HFF-Myc (cell line): Measurements from ENCODE around the gene STAB2.

Source experiments
- DNase-seq: peaks from one replicate; pipeline ENCODE4 v3.0.0-alpha.2; 2011; ENCODE audit warnings: low read depth; ENCODE audit errors: extremely low read depth
- H3K4me3 ChIP-seq: replicated peaks from 2 replicates; pipeline ENCODE4 v1.5.1; 2011; ENCODE audit warnings: low read depth, mild to moderate bottlenecking, control low read depth, low read length
- CTCF ChIP-seq: IDR thresholded peaks from 2 replicates; pipeline ENCODE4 v1.5.1; 2012; ENCODE audit warnings: mild to moderate bottlenecking, low read depth, low read length, control low read depth; ENCODE audit errors: missing control alignments

The STAB2 gene

GRCh38 chr12:103656291-103656690, 69.2 kb downstream of the STAB2 start:
- H3K4me3 ChIP-seq: no peak overlapping the region
- no peak for TF ChIP-seq CTCF
- DNase-seq: no peak

GRCh38 chr12:103657331-103657730, 70.3 kb downstream of the STAB2 start:
- H3K4me3 ChIP-seq: no peak overlapping the region
- TF ChIP-seq CTCF: no peak
- peak; percentile 4 for DNase-seq

DNA sequence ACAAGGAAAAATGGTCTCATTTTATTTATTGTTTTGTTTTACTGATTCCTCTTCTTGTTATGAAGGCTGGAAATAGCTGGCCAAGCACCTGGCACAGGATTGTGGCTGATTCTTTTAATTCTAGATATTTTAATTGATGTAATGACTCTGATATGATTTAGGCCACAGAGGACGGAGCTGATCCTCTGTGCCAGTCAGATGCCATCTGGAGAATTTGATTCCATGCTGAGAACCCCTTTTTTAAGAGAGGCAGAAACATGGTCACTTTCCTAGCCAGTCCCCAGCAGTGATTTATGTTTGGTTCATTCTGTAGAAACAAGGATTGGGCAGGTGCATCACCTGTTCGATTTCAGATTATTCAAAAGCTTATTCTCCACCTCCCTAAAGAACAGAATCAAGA, 77.6 kb downstream of the STAB2 start:
- DNase-seq: no peak
- no peak for TF ChIP-seq CTCF
- H3K4me3 ChIP-seq: no peak overlapping the region

GRCh38 chr12:103665971-103666370, 78.9 kb downstream of the STAB2 start:
- H3K4me3 ChIP-seq: no peak overlapping the region
- no peak for DNase-seq
- TF ChIP-seq CTCF: no peak

- no peak for DNase-seq
Observed at GRCh38 chr12:103667125-103667524, 80.1 kb downstream of the STAB2 start.

GRCh38 chr12:103668520-103668919, 81.4 kb downstream of the STAB2 start:
- DNase-seq: no peak
- no peak overlapping the region for H3K4me3 ChIP-seq
- TF ChIP-seq CTCF: no peak

More at GRCh38 chr12:103667125-103667524, 80.1 kb downstream of the STAB2 start:
- no peak for TF ChIP-seq CTCF
- H3K4me3 ChIP-seq: no peak overlapping the region

DNA sequence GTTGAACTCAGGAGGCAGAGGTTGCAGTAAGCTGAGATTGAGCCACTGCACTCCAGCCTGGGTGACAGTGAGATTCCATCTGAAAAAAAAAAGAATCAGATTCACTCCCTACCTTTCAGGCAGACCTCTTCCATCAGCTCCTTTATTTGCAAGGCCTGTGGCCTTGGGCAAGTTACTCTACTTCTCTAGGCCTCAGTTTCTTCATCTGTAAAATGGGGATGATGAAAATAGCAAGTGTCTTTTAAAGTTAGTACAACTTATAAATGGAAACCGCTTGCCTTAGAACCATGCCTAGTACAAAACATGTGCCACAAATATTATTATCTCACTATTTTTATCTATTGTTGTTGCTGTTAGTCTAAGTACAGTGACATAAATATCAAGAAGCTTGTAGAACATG, 84.3 kb downstream of the STAB2 start:
- no peak overlapping the region for H3K4me3 ChIP-seq
- DNase-seq: no peak
- TF ChIP-seq CTCF: no peak
